T-helper 17 cell (primary cell): ENCODE data around the gene ZSWIM5. TPM values are rescaled to one million over a fixed set of nuclear protein-coding genes. Genes with fewer than 3 reads are reported as not detected.

Source experiments
- ATAC-seq: fragments of 150-1000 bp; cut with Tn5 transposase; 2 replicates; pipeline ENCODE4 v1.10.0; 2021; ENCODE audit warnings: mild to moderate bottlenecking, moderate library complexity
- DNase-seq, 3 donors: peaks; one replicate each; pipeline versions ENCODE4 v3.0.0 to v3.0.0-alpha.2; 2020 to 2021
- H3K9me3 ChIP-seq: one replicate; pipeline ENCODE4 v1.7.0; 2013; ENCODE audit warnings: low read length, mild to moderate bottlenecking; ENCODE audit not compliant: control insufficient read depth, poor library complexity, severe bottlenecking
- H3K27ac Mint-ChIP-seq: one replicate; pipeline ENCODE4 v1.8.0; 2022; ENCODE audit warnings: mild to moderate bottlenecking, moderate library complexity, mixed read lengths
- H3K27me3 Mint-ChIP-seq: one replicate; pipeline ENCODE4 v1.8.0; 2022; ENCODE audit warnings: mixed read lengths
- H3K36me3 Mint-ChIP-seq: one replicate; pipeline ENCODE4 v1.8.0; 2022; ENCODE audit warnings: low read depth, mixed read lengths
- H3K4me1 Mint-ChIP-seq: one replicate; pipeline ENCODE4 v1.8.0; 2022; ENCODE audit warnings: mild to moderate bottlenecking, mixed read lengths
- H3K4me3 Mint-ChIP-seq: one replicate; pipeline ENCODE4 v1.8.0; 2022; ENCODE audit warnings: mild to moderate bottlenecking, moderate library complexity, mixed read lengths
- total RNA-seq, 4 donors: library from RNA in 2 of 4; stranded (reverse) in 2 of 4; gene quantifications; one replicate each; pipeline ENCODE4 v1.2.3 and lab custom pipeline; 2022 to 2026

The ZSWIM5 gene
- total RNA-seq, 2 donors from 2014 or later: 1.6 to 2.1 TPM

DNA sequence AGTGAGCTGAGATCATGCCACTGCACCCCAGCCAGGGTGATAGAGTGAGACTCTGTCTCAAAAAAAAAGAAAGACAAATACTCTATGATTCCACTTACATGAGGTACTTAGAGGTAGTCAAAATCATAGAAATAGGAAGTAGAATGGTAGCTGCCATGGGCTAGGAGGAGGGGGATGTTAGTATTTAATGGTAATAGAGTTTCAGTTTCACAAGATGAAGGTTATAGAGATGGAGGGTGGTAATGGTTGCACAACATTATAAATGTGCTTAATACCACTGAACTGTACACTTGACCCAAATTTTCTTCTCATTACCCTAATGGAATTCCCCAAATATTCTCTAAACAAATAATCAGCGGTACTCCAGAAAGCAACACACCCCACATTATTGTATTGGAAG is 232.8 kb downstream of the ZSWIM5 start:
- no peaks in the 10 kb centered on the region for H3K27me3 Mint-ChIP-seq
- no peak overlapping the region for H3K27ac Mint-ChIP-seq
- peaks cover 13% of the 10 kb centered on the region for H3K4me1 Mint-ChIP-seq
- H3K9me3 ChIP-seq: no peaks in the 10 kb centered on the region
- ATAC-seq: no peak
- H3K4me3 Mint-ChIP-seq: no peak overlapping the region
- peaks cover 12% of the 10 kb centered on the region for H3K36me3 Mint-ChIP-seq
- DNase-seq: no peak

DNA sequence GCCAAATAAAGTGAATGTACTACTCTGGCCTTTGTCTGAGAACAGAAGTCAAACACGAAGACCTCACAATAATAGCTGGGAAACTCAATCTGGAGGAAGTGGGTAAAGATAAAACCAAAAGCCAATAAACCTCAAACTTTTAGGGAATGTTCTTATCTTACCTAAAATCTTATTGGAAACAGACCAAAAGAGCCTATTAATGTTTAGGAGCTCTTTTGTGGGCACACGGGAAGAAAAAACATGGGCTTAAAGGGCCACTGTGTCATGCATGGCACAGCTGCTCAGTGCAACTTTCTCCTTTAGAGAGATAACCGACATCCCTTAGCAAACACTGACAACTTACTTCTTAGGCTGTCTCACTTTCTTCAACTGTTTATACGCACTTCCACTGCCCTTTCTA is 236.1 kb downstream of the ZSWIM5 start:
- H3K9me3 ChIP-seq: no peaks in the 10 kb centered on the region
- DNase-seq (no peak), ATAC-seq (no peak)
- peak overlapping the region; percentile 54 for H3K27ac Mint-ChIP-seq
- no peaks in the 10 kb centered on the region for H3K27me3 Mint-ChIP-seq
- peaks cover 13% of the 10 kb centered on the region for H3K4me1 Mint-ChIP-seq
- H3K36me3 Mint-ChIP-seq: peaks cover 6% of the 10 kb centered on the region
- H3K4me3 Mint-ChIP-seq: no peak overlapping the region

Other genes starting within 250 kb of the ZSWIM5 start
- 10 to 100 TPM in 1 of 2 donors, 1 to 10 TPM in 1; 9.0 to 13.0 TPM for gene EIF2B3, start 220.0 kb downstream of the ZSWIM5 start, total RNA-seq
- gene HECTD3, start 195.3 kb downstream of the ZSWIM5 start, total RNA-seq: 10 to 100 TPM; 39.2 to 45.5 TPM
- gene UROD, start 194.4 kb downstream of the ZSWIM5 start, total RNA-seq: 10 to 100 TPM; 47.8 to 51.9 TPM
- under 1 TPM; 0.17 to 0.21 TPM for gene HPDL, start 120.3 kb upstream of the ZSWIM5 start, total RNA-seq
- gene TOE1, start 133.6 kb upstream of the ZSWIM5 start, total RNA-seq: 10 to 100 TPM; 51.4 to 52.5 TPM
- 10 to 100 TPM; 60.4 to 73.4 TPM for gene MUTYH, start 133.8 kb upstream of the ZSWIM5 start, total RNA-seq